HG03575 (cell line): ENCODE data around the gene EMILIN3.

Experiments used
- ATAC-seq: cut with Tn5 transposase; IDR thresholded peaks from one replicate; pipeline ENCODE4 v1.9.1; 2021; ENCODE audit not compliant: unreplicated experiment, insufficient number of reproducible peaks, low FRiP score; ENCODE audit errors: extremely low read depth

EMILIN3 gene

DNA sequence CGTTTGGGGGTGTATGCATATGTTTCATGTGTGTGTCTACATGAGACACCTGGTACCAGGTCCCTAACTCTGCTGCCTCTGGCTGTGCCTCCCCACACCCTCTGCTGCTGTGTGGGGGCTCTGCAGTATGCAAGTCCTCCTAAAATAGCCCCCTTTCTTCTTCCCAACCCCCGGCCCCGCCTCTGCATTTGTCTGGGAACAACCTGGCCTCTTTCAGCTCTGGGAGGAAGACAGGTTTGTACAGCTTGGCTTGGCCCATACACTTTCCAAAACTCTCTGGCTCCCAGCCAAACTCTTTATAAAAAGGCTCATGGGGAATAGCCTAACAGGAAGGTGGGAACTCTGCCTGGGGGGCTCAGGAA is 27.1 kb upstream of the EMILIN3 start:
- no peak for ATAC-seq

DNA sequence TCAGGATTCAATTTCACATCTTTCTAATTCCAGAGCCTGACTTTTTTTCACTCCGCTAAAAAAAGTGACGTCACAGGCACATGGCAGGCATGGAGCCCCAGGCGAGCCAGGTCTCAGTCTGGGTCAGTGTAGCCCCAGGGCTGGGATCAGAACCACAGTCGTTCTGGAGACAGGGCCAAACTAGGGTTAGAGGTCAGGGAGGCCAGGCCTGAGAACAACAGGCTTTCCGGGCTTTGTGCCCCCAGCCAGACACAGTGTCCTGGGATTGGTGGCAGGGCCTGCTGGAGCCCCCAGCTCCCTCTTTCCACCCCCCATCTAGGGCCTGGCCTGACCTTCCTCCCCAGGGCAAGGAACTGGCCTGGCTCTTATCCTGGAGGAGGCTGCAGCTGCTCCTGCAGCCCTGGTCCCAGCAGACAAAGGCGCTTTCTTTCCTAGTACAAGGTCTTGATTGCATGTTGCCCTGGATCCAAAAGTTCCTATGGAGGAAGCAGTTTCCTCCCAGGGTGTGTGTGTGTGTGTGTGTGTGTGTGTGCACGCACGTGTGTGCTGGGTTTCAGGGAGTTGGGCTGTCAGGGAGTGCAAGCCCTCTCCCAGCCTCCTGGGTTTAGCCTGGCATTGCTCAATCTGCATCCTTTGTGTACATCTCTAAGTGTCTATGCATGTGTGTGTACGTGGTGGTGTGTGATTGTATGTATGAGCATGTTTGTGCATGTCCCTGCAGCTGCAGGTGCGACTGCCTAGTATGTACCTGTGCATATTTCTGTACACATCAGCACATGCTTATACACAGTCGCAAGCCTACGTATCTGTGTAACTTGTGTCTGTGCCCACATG is 26.5 kb upstream of the EMILIN3 start:
- ATAC-seq: no peak

DNA sequence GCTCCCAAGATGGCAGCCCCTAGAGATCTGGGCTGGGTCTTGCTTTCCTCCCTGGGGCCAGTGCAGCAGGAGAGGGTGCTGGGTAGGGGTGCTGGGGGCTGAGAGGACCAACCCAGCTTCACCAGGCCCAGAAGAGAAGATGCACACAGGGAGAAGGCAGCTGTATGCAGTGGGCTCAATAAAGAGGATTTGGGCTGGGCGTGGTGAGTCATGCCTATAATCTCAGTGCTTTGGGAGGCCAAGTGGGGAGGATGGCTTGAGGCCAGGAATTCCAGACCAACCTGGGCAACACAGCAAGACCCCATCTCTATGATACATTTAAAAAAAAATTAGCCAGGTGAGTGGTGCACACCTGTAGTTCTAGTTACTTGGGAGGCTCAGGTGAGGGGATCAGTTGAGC is 25.7 kb upstream of the EMILIN3 start:
- ATAC-seq: no peak

DNA sequence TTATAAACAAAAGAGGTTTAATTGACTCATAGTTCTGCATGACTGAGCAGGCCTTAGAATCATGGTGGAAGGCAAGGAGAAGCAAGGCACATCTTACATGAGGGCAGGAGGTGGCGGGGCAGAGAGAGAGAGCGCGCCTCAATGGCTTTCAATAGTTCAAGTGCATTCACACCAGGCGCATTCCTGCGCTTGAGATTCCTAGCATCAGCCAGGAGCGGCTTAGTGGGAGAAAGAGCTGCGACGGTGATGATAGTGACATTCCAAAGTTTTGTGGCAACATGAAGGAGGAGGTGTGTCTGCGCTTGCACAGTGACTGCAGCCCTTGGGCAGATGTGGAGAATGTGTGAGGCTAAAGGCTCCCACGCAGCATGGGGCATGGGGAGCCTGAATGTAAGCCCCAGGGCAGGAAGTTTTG is 25.0 kb upstream of the EMILIN3 start:
- ATAC-seq: no peak

DNA sequence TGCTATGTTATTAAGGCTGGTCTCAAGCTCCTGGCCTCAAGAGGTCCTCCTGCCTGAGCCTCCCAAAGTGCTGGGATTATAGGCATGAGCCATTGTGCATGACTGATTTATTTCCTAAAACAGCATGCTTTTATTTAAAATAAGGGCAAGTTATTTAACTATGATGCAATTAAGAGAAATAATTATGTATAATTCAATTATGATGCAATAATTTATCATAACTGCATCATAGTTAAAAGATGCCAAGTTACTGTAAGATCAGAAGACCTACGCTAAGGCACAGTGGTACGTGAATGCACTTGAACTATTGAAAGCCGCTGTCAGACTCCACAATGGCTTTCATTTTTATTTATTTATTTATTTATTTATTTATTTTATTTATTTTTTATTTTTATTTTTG is 24.3 kb upstream of the EMILIN3 start:
- ATAC-seq: no peak

DNA sequence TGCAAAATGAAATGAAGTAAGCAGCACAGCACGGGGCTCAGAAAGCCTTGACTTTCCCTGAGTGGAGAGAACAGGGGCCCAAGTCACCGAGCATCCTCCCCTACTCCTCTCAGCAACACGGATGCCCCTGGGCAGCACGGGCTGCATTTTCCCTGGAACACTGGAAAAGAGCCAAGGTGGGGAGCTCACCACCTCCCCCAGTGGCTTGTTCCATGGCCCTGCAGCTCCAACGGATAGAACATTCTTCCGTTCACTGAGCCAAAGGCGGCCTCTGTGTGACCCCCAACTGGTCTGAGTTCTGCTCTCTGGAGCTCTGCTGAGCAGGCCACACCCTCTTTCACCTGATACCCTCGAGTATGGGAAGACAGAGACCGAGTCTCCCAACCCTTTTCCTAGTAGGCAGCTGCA is 20.8 kb upstream of the EMILIN3 start:
- ATAC-seq: no peak

DNA sequence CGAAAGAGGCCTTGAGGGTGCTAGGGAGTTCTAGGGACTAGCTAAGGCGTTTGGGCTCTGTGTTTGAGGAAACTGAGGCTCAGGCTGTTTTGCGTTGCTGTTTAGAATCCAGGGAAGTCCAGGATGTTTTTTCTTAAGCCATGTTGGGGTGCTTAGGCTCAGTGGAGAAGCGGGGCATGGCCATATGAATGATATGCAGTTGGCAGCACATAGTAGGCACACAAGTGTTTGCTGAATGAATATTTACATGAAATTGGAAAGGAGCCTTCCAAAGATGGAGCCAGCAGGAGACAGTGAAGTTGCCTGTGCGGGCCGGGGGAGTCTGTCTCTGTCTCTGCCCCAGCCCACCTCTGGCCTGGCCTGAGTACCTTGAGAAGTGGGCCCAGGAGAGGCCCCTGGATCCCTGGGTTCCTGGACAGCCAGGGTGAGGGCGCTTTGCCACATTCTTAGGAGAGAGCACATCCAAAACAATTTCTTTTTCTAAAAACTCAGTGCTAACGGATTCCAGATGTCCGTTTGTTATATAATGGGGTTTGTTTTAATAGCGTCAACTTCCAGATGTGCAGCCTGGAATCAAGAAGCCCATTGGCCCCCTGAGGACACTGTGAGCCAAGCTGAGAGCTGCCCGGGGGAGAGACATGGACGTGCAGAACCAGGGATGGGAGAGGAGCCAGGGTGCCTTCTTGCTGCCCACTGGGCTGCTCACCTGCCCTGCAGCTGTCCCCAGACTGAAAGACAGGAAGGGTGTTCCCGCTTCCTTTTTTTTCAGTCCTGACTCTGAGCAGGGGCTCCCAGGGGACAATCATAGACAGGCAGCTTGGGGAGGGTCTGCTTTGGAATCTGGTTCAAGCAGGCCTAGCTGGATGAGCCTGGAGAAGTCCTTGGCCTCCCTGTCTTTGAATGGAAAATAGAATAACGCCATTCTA is 20.1 kb upstream of the EMILIN3 start:
- no peak for ATAC-seq

DNA sequence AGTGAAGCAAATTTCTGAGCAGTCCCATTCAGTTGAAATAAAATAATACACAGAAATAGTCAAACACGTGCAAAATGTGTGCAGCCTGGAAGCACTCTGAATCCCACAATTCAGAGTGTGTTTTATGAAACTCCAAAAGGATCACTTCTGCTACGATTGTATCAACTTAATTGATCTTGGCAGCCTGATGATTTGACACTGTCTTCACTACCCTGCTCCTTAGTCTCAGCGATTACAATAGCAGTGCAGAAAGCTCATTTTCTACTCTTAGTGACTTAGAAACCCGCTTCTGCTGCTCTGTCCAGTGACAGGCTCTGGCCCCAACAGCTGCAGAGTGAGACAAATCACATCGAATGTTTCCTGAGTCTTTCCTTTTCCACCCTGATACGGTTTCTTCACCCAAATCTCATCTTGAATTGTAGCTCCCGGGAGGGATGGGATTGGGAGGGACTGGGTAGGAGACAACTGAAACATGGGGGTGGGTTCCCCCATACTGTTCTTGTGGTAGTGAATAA is 16.2 kb upstream of the EMILIN3 start:
- ATAC-seq: no peak

DNA sequence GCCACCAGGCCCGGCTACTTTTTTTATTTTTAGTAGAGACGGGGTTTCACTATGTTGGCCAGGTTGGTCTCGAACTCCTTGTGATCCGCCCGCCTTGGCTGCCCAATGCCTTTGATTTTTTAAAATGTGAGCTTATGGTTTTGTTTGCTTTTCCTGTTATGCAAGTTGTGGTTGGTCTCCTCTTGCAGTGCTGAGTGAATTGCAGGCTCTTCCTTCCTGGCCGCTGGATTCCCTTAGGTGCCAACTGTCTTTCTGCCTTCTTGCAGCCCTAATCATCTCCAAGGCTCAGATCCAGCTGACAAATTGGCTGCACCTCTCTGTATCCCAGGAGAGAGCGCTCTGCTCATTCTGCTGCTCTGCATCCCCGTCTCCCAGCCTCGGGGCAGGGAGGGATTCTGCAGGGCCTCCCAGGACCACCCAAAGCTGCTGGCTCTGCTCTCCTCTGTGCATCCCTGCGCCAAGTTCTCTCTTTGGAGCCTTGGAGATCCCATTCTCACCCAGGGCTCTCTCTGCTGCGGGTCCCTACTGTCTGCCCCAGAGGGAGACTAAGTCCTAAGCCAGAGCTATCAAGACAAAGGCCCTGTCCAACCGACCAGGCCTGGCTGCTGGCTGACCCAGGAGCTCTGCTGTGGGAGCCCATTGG is 14.1 kb upstream of the EMILIN3 start:
- ATAC-seq: no peak

DNA sequence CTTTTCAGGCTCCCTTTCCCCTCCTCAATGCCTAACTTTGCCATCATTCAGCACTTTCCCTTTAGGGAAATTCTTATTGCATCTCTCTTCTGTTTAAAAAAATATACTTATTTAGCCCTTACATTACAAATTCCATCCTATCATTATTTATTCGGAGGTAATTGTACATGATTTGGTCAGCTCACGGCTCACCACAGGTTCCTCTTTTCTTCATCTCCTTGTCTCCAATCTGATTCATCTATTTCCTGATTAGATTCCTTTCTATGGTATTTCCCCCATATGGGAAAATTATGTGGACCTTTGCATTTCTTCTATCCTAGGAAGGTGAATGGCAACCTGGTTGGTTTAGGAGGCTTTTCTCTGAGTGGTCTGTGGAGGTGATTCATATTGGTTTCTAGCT is 12.9 kb upstream of the EMILIN3 start:
- ATAC-seq: no peak

DNA sequence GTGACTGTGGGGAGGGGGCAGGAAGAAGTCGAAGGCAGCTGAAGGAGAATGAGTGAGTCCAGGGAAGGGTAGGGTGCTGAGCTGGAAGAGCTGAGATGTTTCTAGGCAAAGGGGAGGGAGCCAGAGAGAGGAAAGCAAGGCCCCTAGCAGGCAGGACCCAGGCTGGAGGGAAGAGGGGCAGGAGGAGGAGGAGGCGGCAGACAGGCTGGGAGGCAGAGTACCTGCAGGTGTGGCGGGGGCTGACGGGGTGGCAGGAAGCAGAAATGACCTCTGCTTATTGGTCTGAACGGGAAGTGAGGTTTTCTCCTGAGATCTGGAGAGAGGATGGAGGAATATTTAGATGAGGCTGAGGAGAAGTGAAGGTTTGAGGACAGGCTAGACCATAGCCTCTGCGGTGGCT is 10.7 kb upstream of the EMILIN3 start:
- no peak for ATAC-seq

DNA sequence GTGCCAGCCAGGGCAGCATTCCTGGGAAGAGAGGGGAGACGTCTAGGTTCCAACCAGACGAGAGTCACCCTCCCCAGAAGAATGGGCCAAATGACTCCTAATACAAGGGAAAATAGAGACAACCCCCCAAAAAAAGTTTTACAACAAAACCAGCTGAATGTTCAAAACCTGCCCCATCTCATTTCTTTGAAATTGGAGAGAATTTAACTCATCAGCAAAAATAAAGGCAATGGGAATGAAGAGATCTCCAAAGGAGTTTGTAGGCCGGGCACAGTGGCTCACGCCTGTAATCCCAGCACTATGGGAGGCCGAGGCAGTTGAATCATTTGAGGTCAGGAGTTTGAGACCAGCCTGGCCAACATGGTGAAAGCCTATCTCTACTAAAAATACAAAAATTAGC is 9.7 kb upstream of the EMILIN3 start:
- ATAC-seq: no peak

DNA sequence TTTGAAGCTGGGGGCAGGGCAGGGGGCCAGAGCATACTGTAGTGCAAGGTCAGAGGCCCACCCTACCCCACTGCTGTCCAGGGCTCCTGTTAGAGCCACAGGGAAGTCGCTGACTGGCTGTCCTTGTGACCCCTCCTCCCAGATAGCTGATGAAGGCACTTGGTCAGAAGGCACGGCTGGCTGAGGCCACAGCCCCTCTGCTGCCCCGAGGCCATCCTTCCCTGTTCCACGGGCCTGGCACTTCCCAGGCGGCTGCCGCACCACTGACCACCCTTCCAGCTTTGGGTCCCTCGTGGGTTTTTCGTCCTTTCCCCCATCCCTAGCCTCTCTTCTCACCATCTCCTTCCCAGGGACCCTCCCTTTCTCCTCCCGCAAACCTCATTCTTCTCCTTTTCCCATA is 9.2 kb upstream of the EMILIN3 start:
- ATAC-seq: no peak

DNA sequence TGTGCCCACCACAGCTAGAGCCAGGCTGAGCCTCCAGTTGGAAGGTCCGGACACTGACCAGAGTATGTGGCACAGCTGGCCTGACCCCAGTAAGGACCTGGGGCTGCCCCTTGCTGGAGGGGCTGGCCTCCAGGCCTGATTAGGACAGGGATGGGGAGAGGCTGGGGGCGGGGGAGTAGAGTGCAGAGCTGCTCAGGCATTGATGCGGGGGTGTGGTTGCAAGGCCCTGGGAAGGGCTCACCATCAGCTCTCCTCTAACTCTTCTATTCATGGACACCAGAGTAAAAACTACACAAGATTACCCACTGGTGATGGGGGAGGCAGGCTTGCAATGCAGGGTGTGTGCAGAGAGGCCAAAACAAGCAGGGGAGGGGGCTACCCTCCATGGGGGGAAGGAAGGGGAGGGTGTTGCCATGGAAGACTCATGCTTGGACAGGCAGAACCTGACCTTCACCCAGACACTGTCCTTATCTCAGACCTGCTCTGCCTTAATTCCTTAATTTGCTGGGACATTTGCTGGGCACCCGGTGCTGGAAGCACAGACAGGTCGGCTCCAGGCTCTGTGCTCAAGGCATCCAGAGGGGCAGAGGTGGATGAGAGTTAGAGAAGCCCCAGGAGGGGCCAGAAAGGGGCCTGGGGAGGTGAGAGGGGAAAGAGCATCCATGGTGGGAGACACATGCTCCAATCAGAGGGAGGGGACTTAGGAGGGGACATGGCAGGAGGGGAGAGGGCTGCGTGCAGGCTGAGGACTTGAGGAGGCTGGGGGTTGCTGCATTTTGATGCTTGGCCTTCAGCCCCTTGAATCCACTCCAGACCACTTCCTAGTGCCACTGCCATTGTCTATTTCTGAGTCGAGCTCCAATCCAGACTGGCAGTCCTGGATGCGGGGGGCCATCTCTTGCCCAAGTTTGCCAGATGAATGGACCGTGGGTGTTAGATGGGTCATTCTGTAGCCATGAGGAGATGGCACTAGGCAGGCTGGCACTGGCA is 7.6 kb upstream of the EMILIN3 start:
- ATAC-seq: no peak

DNA sequence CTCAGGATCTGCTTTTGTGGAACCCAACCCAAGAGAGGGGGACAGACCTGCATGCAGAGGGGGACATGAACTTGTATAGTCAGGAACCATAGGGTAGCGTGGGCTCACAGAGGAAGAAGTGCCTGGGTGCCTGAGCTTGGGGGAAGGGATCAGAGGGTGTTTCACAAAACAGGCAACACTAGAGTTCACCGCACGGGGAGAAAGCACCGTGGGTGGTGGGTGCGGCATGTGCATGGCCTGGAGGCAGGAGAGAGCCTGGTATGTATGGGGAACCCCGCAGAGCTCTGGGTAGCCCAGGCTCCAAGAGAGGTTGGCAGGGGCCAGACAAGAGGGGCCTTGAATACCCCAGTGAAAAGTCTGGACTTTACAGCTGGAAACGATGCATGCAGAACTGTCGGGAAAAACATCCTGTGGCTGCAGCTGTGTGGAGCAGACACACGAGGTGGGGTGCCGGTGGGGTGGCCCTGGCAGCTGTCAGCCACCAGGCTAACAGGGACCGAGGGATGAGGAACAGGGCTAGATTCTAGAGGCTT is 6.7 kb upstream of the EMILIN3 start:
- ATAC-seq: no peak

DNA sequence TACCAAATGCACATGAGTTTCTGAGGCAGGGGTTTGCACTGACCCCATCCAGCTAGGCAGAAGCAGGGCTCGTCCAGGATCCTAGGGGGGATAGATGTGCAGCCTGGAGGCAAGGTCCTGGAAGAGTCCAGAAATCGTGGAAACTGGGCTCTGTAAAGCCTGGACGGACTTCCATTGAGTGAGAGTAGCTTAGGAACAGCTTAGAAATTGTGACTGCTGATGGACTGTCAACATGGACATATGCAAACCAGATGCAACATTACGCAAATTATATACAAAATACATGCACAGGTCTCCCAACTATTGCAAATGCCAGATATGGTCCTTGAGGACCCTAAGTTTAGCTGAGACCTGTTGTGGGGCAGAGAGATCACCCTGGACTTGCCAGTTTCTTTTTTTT is 4.8 kb upstream of the EMILIN3 start:
- ATAC-seq: no peak

DNA sequence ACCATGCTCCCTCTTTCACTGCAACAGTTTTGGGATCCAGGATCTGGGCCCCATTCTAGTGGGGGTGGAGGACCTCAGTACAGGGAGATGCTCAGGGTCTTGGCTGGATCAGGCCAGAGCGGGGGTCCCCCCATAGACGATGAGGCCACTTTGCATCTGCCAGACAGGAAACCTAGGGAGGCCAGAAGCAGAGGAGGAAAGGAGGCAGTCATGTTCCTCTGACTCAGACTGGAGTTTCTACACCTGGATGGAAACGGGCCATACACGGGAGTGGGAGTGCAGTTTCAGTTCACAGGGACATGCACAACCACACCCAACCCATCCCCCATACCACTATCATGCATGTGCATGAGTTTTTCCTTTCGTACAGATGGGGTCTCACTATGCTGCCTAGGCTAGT is 3.6 kb upstream of the EMILIN3 start:
- no peak for ATAC-seq

DNA sequence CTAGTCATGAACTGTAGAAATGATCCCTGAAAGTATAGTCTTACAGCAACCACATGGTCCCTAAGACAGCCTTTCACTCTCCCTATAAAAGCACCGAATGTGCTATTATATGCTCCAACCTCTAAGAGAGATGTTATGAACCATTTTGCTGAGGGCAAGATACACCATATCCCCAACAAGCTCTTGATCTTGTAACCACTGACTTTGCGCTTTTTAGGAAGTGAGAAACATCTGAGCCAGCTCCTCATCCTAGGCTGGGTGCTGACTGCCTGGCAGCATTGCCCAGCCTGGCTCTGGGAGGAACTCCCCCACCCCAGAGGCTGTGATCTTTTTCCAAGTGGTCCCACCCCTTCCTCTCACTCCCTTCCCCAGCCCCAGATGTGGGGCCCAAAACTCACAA is 3.1 kb upstream of the EMILIN3 start:
- ATAC-seq: no peak
